Loucy (cell line): ENCODE data around the gene KDM3A.

ENCODE experiments used
- EZH2phosphoT487 ChIP-seq: fragments of 200-600 bp; IDR thresholded peaks from 2 replicates; pipeline ENCODE4 v1.6.1; 2018; ENCODE audit warnings: antibody characterized with exemption, mild to moderate bottlenecking, moderate library complexity, borderline replicate concordance
- TF ChIP-seq, protein P1 (sequence below): fragments of 200-600 bp; sonication (generic); conservative IDR thresholded peaks from 2 replicates; pipeline ENCODE4 v1.5.1; 2014; ENCODE audit warnings: mild to moderate bottlenecking, antibody characterized with exemption, low read length

GRCh38 chr2:86523491-86523890 lies 82.3 kb downstream of the KDM3A start:
- TF ChIP-seq, protein P1, sequence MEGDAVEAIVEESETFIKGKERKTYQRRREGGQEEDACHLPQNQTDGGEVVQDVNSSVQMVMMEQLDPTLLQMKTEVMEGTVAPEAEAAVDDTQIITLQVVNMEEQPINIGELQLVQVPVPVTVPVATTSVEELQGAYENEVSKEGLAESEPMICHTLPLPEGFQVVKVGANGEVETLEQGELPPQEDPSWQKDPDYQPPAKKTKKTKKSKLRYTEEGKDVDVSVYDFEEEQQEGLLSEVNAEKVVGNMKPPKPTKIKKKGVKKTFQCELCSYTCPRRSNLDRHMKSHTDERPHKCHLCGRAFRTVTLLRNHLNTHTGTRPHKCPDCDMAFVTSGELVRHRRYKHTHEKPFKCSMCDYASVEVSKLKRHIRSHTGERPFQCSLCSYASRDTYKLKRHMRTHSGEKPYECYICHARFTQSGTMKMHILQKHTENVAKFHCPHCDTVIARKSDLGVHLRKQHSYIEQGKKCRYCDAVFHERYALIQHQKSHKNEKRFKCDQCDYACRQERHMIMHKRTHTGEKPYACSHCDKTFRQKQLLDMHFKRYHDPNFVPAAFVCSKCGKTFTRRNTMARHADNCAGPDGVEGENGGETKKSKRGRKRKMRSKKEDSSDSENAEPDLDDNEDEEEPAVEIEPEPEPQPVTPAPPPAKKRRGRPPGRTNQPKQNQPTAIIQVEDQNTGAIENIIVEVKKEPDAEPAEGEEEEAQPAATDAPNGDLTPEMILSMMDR, result no peak
- TF ChIP-seq EZH2phosphoT487, result no peak
